HEK293 (cell line): Measurements from ENCODE around the gene MTURN.

ENCODE experiments used
- CTCF ChIA-PET: fragments of 350-600 bp; formaldehyde crosslinking; extraction: SDS; loops from one replicate; lab custom pipeline; 2021; ENCODE audit warnings: antibody characterized with exemption; lab: Yijun Ruan, JAX
- POLR2A ChIA-PET: fragments of 300-600 bp; formaldehyde crosslinking; extraction: SDS; loops from one replicate; lab custom pipeline; 2020; ENCODE audit warnings: antibody characterized with exemption, inconsistent platforms; lab: Yijun Ruan, JAX
- H3K27ac ChIP-seq: fragments of 200-500 bp; sonication (Bioruptor generic); 2 replicates; pipeline ENCODE4 v1.5.1; 2014; ENCODE audit warnings: low read depth, low read length, control low read depth, inconsistent platforms; ENCODE audit errors: extremely low read depth
- H3K36me3 ChIP-seq, 2 experiments: fragments of 200-500 bp in 1 of 2; sonication (Bioruptor generic) in 1 of 2; 1 replicate in 1 of 2; 2 replicates in 1 of 2; pipeline ENCODE4 v1.5.1; 2014 to 2017; ENCODE audit warnings: inconsistent platforms in 2 of 2, low read length in 2 of 2; ENCODE audit not compliant: control insufficient read depth in 2 of 2, insufficient read depth in 1 of 2
- H3K4me1 ChIP-seq: fragments of 200-500 bp; sonication (Bioruptor generic); 2 replicates; pipeline ENCODE4 v1.5.1; 2014; ENCODE audit warnings: mild to moderate bottlenecking, low read length, inconsistent platforms; ENCODE audit not compliant: control insufficient read depth, insufficient read depth
- H3K4me3 ChIP-seq: 2 replicates; pipeline ENCODE4 v1.5.1; 2011; ENCODE audit warnings: low read depth, mild to moderate bottlenecking, control low read depth, low read length, moderate library complexity
- H3K9me3 ChIP-seq: fragments of 200-500 bp; sonication (Bioruptor generic); 2 replicates; pipeline ENCODE4 v1.5.1; 2014; ENCODE audit warnings: low read depth, low read length, inconsistent platforms; ENCODE audit not compliant: control insufficient read depth, insufficient read depth
- GLI2 ChIP-seq: fragments of 450-650 bp; formaldehyde crosslinking; IDR thresholded peaks from 2 replicates; pipeline ENCODE4; 2017; ENCODE audit warnings: missing biosample characterization, missing genetic modification characterization, low read depth, borderline replicate concordance
- GLI4 ChIP-seq: fragments of 450-650 bp; formaldehyde crosslinking; IDR thresholded peaks from 2 replicates; pipeline ENCODE4 v1.5.1; 2016; ENCODE audit warnings: missing biosample characterization, missing genetic modification characterization
- GLIS2 ChIP-seq: fragments of 450-650 bp; formaldehyde crosslinking; IDR thresholded peaks from 2 replicates; pipeline ENCODE4 v1.5.1; 2016; ENCODE audit warnings: missing biosample characterization, missing genetic modification characterization
- KLF7 ChIP-seq: fragments of 450-650 bp; formaldehyde crosslinking; IDR thresholded peaks from 2 replicates; pipeline ENCODE4 v1.5.1; 2016; ENCODE audit warnings: missing biosample characterization, missing genetic modification characterization, borderline replicate concordance
- MZF1 ChIP-seq: fragments of 450-650 bp; formaldehyde crosslinking; IDR thresholded peaks from 2 replicates; pipeline ENCODE4 v1.5.1; 2017; ENCODE audit warnings: missing biosample characterization, missing genetic modification characterization, borderline replicate concordance
- SCRT1 ChIP-seq: fragments of 450-650 bp; formaldehyde crosslinking; IDR thresholded peaks from 2 replicates; pipeline ENCODE4 v1.5.1; 2016; ENCODE audit warnings: missing biosample characterization, missing genetic modification characterization, borderline replicate concordance
- ZBTB20 ChIP-seq: fragments of 450-650 bp; formaldehyde crosslinking; IDR thresholded peaks from 2 replicates; pipeline ENCODE4 v1.5.1; 2016; ENCODE audit warnings: missing biosample characterization, missing genetic modification characterization
- ZBTB21 ChIP-seq: fragments of 450-650 bp; formaldehyde crosslinking; IDR thresholded peaks from 2 replicates; pipeline ENCODE4 v1.5.1; 2017; ENCODE audit warnings: missing biosample characterization, missing genetic modification characterization
- ZFHX2 ChIP-seq: fragments of 450-650 bp; formaldehyde crosslinking; conservative IDR thresholded peaks from 2 replicates; pipeline ENCODE4 v1.5.1; 2016; ENCODE audit warnings: missing biosample characterization, missing genetic modification characterization
- ZFP69B ChIP-seq: fragments of 450-650 bp; formaldehyde crosslinking; IDR thresholded peaks from 2 replicates; pipeline ENCODE4 v1.5.1; 2016; ENCODE audit warnings: missing biosample characterization, missing genetic modification characterization
- ZNF140 ChIP-seq: fragments of 450-650 bp; formaldehyde crosslinking; IDR thresholded peaks from 2 replicates; pipeline ENCODE4 v1.5.1; 2016; ENCODE audit warnings: missing biosample characterization, missing genetic modification characterization
- ZNF157 ChIP-seq: fragments of 450-650 bp; formaldehyde crosslinking; IDR thresholded peaks from 2 replicates; pipeline ENCODE4 v1.5.1; 2016; ENCODE audit warnings: missing biosample characterization, missing genetic modification characterization
- ZNF175 ChIP-seq: fragments of 450-650 bp; formaldehyde crosslinking; IDR thresholded peaks from 2 replicates; pipeline ENCODE4 v1.5.1; 2016; ENCODE audit warnings: missing biosample characterization, missing genetic modification characterization
- ZNF202 ChIP-seq: fragments of 450-650 bp; formaldehyde crosslinking; IDR thresholded peaks from 2 replicates; pipeline ENCODE4 v1.5.1; 2016; ENCODE audit warnings: missing biosample characterization, missing genetic modification characterization, borderline replicate concordance
- ZNF274 ChIP-seq, 2 experiments: fragments of 200-500 bp in 1 of 2; fragments of 450-650 bp in 1 of 2; sonication (Bioruptor generic) in 1 of 2; formaldehyde crosslinking in 1 of 2; IDR thresholded peaks; 2 replicates each; pipeline versions ENCODE4 v1.5.1 to v1.6.1; 2014 to 2016; ENCODE audit warnings: borderline replicate concordance in 1 of 2, inconsistent platforms in 1 of 2, low read length in 1 of 2, missing biosample characterization in 1 of 2, missing genetic modification characterization in 1 of 2
- ZNF311 ChIP-seq: fragments of 450-650 bp; formaldehyde crosslinking; IDR thresholded peaks from 2 replicates; pipeline ENCODE4 v1.5.1; 2017; ENCODE audit warnings: missing biosample characterization, missing genetic modification characterization, borderline replicate concordance
- ZNF37A ChIP-seq: fragments of 450-650 bp; IDR thresholded peaks from 2 replicates; pipeline ENCODE4 v1.5.1; 2018; ENCODE audit warnings: missing biosample characterization, missing genetic modification characterization
- ZNF555 ChIP-seq: fragments of 450-650 bp; formaldehyde crosslinking; conservative IDR thresholded peaks from 2 replicates; pipeline ENCODE4 v1.5.1; 2017; ENCODE audit warnings: missing biosample characterization, mild to moderate bottlenecking, missing genetic modification characterization, inconsistent platforms
- ZNF777 ChIP-seq: fragments of 450-650 bp; formaldehyde crosslinking; IDR thresholded peaks from 2 replicates; pipeline ENCODE4 v1.5.1; 2017; ENCODE audit warnings: missing biosample characterization, missing genetic modification characterization, borderline replicate concordance
- ZNF792 ChIP-seq: fragments of 450-650 bp; formaldehyde crosslinking; IDR thresholded peaks from 2 replicates; pipeline ENCODE4 v1.5.1; 2016; ENCODE audit warnings: missing biosample characterization, missing genetic modification characterization
- TF ChIP-seq, protein P1 (sequence below): fragments of 450-650 bp; formaldehyde crosslinking; IDR thresholded peaks from 2 replicates; pipeline ENCODE4 v1.5.1; 2016; ENCODE audit warnings: missing biosample characterization, missing genetic modification characterization
- TF ChIP-seq, protein P2 (sequence below): fragments of 450-650 bp; formaldehyde crosslinking; IDR thresholded peaks from 2 replicates; pipeline ENCODE4 v1.5.1; 2016; ENCODE audit warnings: missing biosample characterization, missing genetic modification characterization
- TF ChIP-seq, protein P3 (sequence below): fragments of 450-650 bp; formaldehyde crosslinking; IDR thresholded peaks from 2 replicates; pipeline ENCODE4 v1.5.1; 2016; ENCODE audit warnings: missing biosample characterization, missing genetic modification characterization
- TF ChIP-seq, protein P4 (sequence below): fragments of 450-650 bp; formaldehyde crosslinking; IDR thresholded peaks from 2 replicates; pipeline ENCODE4 v1.5.1; 2016; ENCODE audit warnings: missing biosample characterization, missing genetic modification characterization
- TF ChIP-seq, protein P5 (sequence below): fragments of 450-650 bp; formaldehyde crosslinking; IDR thresholded peaks from 2 replicates; pipeline ENCODE4 v1.5.1; 2016; ENCODE audit warnings: missing biosample characterization, missing genetic modification characterization
- TF ChIP-seq, protein P6 (sequence below): fragments of 450-650 bp; formaldehyde crosslinking; IDR thresholded peaks from 2 replicates; pipeline ENCODE4 v1.5.1; 2016; ENCODE audit warnings: missing biosample characterization, missing genetic modification characterization

The MTURN gene

DNA sequence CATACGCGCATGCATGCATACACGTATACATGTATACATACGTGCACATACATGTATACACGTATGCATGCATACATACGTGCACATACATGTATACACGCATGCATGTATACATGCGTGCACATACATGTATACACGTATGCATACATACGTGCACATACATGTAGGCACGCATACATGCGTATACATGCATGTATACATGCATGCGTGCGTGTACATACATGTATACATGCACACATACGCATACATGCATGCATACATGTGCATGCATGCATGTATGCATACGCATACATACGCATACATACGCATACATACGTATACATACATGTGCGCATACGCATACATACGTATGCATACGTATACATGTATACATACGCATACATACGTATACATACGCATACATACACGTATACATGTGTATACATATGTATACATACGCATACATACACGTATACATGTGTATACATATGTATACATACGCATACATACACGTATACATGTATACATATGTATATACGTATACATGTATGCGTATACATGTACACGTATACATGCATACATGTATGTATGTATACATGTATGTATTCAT is 19.0 kb upstream of the MTURN start:
- ChIA-PET CTCF (no interaction called here), POLR2A (no interaction called here)
- Histone ChIP-seq H3K27ac (no peak overlapping the region), H3K4me3 (no peak overlapping the region), H3K4me1 (no peaks in the 10 kb centered on the region), H3K9me3 (no peaks in the 10 kb centered on the region), H3K36me3 (peaks cover 0 to 3% of the 10 kb centered on the region in 2 experiments; a peak in 1 of 3 replicates)
- no peak for TF ChIP-seq ZNF175 (tag by site-specific recombination)
- no peak for TF ChIP-seq ZNF777 (tag by site-specific recombination)
- TF ChIP-seq ZNF157 (tag by site-specific recombination), result no peak
- no peak for TF ChIP-seq GLI4 (tag by site-specific recombination)
- TF ChIP-seq, protein P1, sequence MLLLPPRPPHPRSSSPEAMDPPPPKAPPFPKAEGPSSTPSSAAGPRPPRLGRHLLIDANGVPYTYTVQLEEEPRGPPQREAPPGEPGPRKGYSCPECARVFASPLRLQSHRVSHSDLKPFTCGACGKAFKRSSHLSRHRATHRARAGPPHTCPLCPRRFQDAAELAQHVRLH, result no peak
- no peak for TF ChIP-seq ZFHX2 (tag by site-specific recombination)
- TF ChIP-seq, protein P2, sequence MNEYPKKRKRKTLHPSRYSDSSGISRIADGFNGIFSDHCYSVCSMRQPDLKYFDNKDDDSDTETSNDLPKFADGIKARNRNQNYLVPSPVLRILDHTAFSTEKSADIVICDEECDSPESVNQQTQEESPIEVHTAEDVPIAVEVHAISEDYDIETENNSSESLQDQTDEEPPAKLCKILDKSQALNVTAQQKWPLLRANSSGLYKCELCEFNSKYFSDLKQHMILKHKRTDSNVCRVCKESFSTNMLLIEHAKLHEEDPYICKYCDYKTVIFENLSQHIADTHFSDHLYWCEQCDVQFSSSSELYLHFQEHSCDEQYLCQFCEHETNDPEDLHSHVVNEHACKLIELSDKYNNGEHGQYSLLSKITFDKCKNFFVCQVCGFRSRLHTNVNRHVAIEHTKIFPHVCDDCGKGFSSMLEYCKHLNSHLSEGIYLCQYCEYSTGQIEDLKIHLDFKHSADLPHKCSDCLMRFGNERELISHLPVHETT (tag by site-specific recombination), result no peak
- TF ChIP-seq, protein P3, sequence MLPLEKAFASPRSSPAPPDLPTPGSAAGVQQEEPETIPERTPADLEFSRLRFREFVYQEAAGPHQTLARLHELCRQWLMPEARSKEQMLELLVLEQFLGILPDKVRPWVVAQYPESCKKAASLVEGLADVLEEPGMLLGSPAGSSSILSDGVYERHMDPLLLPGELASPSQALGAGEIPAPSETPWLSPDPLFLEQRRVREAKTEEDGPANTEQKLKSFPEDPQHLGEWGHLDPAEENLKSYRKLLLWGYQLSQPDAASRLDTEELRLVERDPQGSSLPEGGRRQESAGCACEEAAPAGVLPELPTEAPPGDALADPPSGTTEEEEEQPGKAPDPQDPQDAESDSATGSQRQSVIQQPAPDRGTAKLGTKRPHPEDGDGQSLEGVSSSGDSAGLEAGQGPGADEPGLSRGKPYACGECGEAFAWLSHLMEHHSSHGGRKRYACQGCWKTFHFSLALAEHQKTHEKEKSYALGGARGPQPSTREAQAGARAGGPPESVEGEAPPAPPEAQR (tag by site-specific recombination), result no peak
- no peak for TF ChIP-seq ZBTB20
- TF ChIP-seq ZNF202, result no peak
- TF ChIP-seq SCRT1, result no peak
- no peak for TF ChIP-seq ZNF274 (IDR thresholded peaks at IDR 0.05; ENCODE audit: low read length)
- no peak for TF ChIP-seq ZNF274 (tag by site-specific recombination; IDR thresholded peaks at IDR 0.05; ENCODE audit: borderline replicate concordance)
- TF ChIP-seq MZF1 (tag by site-specific recombination), result no peak
- TF ChIP-seq, protein P4, sequence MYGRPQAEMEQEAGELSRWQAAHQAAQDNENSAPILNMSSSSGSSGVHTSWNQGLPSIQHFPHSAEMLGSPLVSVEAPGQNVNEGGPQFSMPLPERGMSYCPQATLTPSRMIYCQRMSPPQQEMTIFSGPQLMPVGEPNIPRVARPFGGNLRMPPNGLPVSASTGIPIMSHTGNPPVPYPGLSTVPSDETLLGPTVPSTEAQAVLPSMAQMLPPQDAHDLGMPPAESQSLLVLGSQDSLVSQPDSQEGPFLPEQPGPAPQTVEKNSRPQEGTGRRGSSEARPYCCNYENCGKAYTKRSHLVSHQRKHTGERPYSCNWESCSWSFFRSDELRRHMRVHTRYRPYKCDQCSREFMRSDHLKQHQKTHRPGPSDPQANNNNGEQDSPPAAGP (tag by site-specific recombination), result no peak
- TF ChIP-seq ZBTB21 (tag by site-specific recombination), result no peak
- TF ChIP-seq ZNF311 (tag by site-specific recombination), result no peak
- TF ChIP-seq GLIS2 (tag by site-specific recombination), result no peak

DNA sequence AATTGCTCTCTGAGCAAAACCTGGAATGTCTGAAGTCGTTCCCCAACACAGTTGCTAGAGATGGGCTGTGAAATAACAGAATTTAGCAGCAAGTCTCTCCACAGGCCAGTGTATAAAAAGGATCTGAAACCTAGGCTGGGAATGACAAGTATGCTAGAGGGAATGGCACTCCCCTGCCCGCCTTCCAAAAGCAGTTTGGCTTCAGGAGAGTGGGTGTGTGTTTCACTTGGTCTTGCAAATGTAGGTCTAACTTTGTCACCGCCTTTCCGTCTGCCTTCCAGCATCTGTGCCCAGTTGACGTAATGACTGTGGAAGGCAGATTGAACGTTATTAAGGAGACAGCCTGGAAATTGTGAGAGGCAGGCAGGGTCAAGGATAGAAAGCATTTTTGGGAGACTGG is 18.0 kb upstream of the MTURN start:
- CTCF ChIA-PET, result interaction anchor here (0.6 kb wide), 2 partner anchors 13 to 927 kb away, joined by 3 read pairs; no protein-coding TSS in a partner anchor
- no peaks in the 10 kb centered on the region for H3K4me1 ChIP-seq
- POLR2A ChIA-PET, result no interaction called here
- TF ChIP-seq GLI2 (no peak), ZFP69B (tag by site-specific recombination) (no peak), ZNF37A (no peak), ZNF555 (tag by site-specific recombination) (no peak), ZNF792 (no peak), ZNF140 (tag by site-specific recombination) (no peak), KLF7 (tag by site-specific recombination) (no peak)
- TF ChIP-seq, protein P5, sequence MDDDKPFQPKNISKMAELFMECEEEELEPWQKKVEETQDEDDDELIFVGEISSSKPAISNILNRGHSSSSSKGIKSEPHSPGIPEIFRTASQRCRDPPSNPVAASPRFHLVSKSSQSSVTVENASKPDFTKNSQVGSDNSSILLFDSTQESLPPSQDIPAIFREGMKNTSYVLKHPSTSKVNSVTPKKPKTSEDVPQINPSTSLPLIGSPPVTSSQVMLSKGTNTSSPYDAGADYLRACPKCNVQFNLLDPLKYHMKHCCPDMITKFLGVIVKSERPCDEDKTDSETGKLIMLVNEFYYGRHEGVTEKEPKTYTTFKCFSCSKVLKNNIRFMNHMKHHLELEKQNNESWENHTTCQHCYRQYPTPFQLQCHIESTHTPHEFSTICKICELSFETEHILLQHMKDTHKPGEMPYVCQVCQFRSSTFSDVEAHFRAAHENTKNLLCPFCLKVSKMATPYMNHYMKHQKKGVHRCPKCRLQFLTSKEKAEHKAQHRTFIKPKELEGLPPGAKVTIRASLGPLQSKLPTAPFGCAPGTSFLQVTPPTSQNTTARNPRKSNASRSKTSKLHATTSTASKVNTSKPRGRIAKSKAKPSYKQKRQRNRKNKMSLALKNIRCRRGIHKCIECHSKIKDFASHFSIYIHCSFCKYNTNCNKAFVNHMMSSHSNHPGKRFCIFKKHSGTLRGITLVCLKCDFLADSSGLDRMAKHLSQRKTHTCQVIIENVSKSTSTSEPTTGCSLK (tag by site-specific recombination), result no peak
- TF ChIP-seq, protein P6, sequence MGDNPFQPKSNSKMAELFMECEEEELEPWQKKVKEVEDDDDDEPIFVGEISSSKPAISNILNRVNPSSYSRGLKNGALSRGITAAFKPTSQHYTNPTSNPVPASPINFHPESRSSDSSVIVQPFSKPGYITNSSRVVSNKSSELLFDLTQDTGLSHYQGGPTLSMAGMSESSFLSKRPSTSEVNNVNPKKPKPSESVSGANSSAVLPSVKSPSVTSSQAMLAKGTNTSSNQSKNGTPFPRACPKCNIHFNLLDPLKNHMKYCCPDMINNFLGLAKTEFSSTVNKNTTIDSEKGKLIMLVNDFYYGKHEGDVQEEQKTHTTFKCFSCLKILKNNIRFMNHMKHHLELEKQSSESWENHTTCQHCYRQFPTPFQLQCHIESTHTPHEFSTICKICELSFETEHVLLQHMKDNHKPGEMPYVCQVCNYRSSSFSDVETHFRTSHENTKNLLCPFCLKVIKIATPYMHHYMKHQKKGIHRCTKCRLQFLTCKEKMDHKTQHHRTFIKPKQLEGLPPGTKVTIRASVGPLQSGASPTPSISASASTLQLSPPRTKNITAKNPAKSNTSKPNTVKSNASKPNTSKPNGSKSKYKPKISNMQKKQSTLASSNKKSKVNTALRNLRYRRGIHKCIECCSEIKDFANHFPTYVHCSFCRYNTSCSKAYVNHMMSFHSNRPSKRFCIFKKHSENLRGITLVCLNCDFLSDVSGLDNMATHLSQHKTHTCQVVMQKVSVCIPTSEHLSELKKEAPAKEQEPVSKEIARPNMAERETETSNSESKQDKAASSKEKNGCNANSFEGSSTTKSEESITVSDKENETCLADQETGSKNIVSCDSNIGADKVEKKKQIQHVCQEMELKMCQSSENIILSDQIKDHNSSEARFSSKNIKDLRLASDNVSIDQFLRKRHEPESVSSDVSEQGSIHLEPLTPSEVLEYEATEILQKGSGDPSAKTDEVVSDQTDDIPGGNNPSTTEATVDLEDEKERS (tag by site-specific recombination), result no peak

More for the DNA sequence above, 18.0 kb upstream of the MTURN start:
- Histone ChIP-seq H3K4me3 (no peak overlapping the region), H3K9me3 (no peaks in the 10 kb centered on the region), H3K36me3 (peaks cover 0 to 3% of the 10 kb centered on the region in 2 experiments; a peak in 1 of 3 replicates), H3K27ac (no peak overlapping the region)
